K562 (cell line): Measurements from ENCODE around the gene RAP2B. TPM values are rescaled to one million over a fixed set of nuclear protein-coding genes. Genes with fewer than 3 reads are reported as not detected.

Source experiments
- ATAC-seq: fragments of 200-7000 bp; cut with Tn5 transposase; 3 replicates; pipeline ENCODE4 v1.9.1; 2020; ENCODE audit warnings: moderate library complexity
- BruUV-seq: library from RNA; stranded (reverse); fragments of 400-500 nt; replicated peaks from 2 replicates; lab custom pipeline; 2021; lab: Mats Ljungman, UMichigan
- CTCF ChIA-PET: fragments of 300-600 bp; formaldehyde crosslinking; extraction: SDS; loops from one replicate; lab custom pipeline; 2021; ENCODE audit warnings: low intra/inter-chr PET ratio; lab: Yijun Ruan, JAX
- POLR2A ChIA-PET: fragments of 300-600, 350-650 bp; sonication (Branson Sonifier 250); formaldehyde crosslinking; extraction: SDS; loops from one replicate; lab custom pipeline; 2021; ENCODE audit warnings: antibody characterized with exemption, inconsistent platforms; lab: Yijun Ruan, JAX
- DNase-seq, 4 experiments: peaks; one replicate each; pipeline versions ENCODE4 v3.0.0 to v3.0.0-alpha.2; 2011 to 2018; ENCODE audit warnings: low spot score in 3 of 4, mixed read lengths in 3 of 4; ENCODE audit errors: extremely low read depth in 1 of 4
- FAIRE-seq: peaks from 2 replicates; lab custom pipeline; 2011; peaks lifted over from hg19 to GRCh38; lab: Jason Lieb, UNC
- H2AFZ ChIP-seq: 2 replicates; pipeline ENCODE4 v1.6.0; 2011; ENCODE audit warnings: low read depth, low read length, control low read depth, inconsistent platforms
- H3K27ac ChIP-seq: fragments of 200-600 bp; 3 replicates; pipeline ENCODE4 v1.8.0; 2011; ENCODE audit warnings: low read depth, mild to moderate bottlenecking, control low read depth, inconsistent platforms, low read length, moderate library complexity, mixed read lengths; ENCODE audit errors: extremely low read depth
- H3K27me3 ChIP-seq, 2 experiments: fragments of 300-600 bp in 1 of 2; 2 replicates in 1 of 2; 3 replicates in 1 of 2; pipeline versions ENCODE4 v1.6.0 to v1.8.0; 2011; ENCODE audit warnings: inconsistent platforms in 2 of 2, low read length in 2 of 2, mild to moderate bottlenecking in 1 of 2, mixed read lengths in 1 of 2, moderate library complexity in 1 of 2; ENCODE audit not compliant: control insufficient read depth in 2 of 2, insufficient read depth in 2 of 2
- H3K36me3 ChIP-seq: fragments of 300-600 bp; 3 replicates; pipeline ENCODE4 v1.8.0; 2011; ENCODE audit warnings: mild to moderate bottlenecking, low read length, inconsistent platforms; ENCODE audit not compliant: control insufficient read depth, insufficient read depth
- H3K4me1 ChIP-seq, 2 experiments: fragments of 200-600 bp in 1 of 2; replicated peaks in 1 of 2; 2 replicates in 1 of 2; 3 replicates in 1 of 2; pipeline versions ENCODE4 v1.5.1 to v1.8.0; 2011; ENCODE audit warnings: inconsistent platforms in 2 of 2, low read length in 2 of 2, mild to moderate bottlenecking in 1 of 2, mixed read lengths in 1 of 2, moderate library complexity in 1 of 2; ENCODE audit not compliant: control insufficient read depth in 2 of 2, insufficient read depth in 2 of 2
- H3K4me2 ChIP-seq: 2 replicates; pipeline ENCODE4 v1.6.1; 2011; ENCODE audit warnings: low read length, control low read depth, inconsistent platforms, mixed read lengths; ENCODE audit not compliant: insufficient read depth
- H3K4me3 ChIP-seq: fragments of 200-600 bp; sonication (generic), shearing (Covaris generic); 2 replicates; pipeline ENCODE4 v1.5.1; 2016; ENCODE audit warnings: control low read depth, inconsistent platforms
- H3K79me2 ChIP-seq: fragments of 200-600 bp; 3 replicates; pipeline ENCODE4 v1.8.0; 2011; ENCODE audit warnings: low read length, inconsistent platforms; ENCODE audit not compliant: control insufficient read depth, insufficient read depth
- H3K9ac ChIP-seq, 2 experiments: 2 replicates each; pipeline versions ENCODE4 v1.6.0 to v1.6.1; 2011; ENCODE audit warnings: low read depth in 2 of 2, low read length in 2 of 2, control low read depth in 1 of 2, inconsistent platforms in 1 of 2, mild to moderate bottlenecking in 1 of 2, mixed read lengths in 1 of 2; ENCODE audit not compliant: insufficient read depth in 1 of 2
- H3K9me1 ChIP-seq: one replicate; pipeline ENCODE4 v1.6.0; 2011; ENCODE audit warnings: inconsistent platforms, mild to moderate bottlenecking, low read length, moderate library complexity; ENCODE audit not compliant: control insufficient read depth, insufficient read depth
- H3K9me3 ChIP-seq: replicated peaks from 2 replicates; pipeline ENCODE4 v1.5.1; 2011; ENCODE audit warnings: low read depth, low read length, inconsistent platforms; ENCODE audit not compliant: control insufficient read depth, insufficient read depth
- H4K20me1 ChIP-seq: replicated peaks from 2 replicates; pipeline ENCODE4 v1.6.1; 2011; ENCODE audit warnings: low read length, inconsistent platforms, mixed read lengths; ENCODE audit not compliant: control insufficient read depth, insufficient read depth
- CXXC5 ChIP-seq: fragments of 250-450 bp; sonication (Bioruptor Pico); IDR thresholded peaks from 2 replicates; pipeline ENCODE4 v1.8.0; 2022; ENCODE audit warnings: inconsistent platforms, mild to moderate bottlenecking, moderate library complexity
- ETV5 ChIP-seq: sonication (generic); formaldehyde crosslinking; IDR thresholded peaks from 2 replicates; pipeline ENCODE4 v1.4.0; 2020; ENCODE audit warnings: low read depth, mild to moderate bottlenecking, missing genetic modification reagents
- KHSRP ChIP-seq: fragments of 450-650 bp; IDR thresholded peaks from 2 replicates; pipeline ENCODE4 v1.6.1; 2017
- MCM7 ChIP-seq, 2 experiments: fragments of 450-650 bp; IDR thresholded peaks; 2 replicates each; pipeline ENCODE4 v1.6.1; 2016 to 2018
- MYC ChIP-seq, 2 experiments: fragments of 250-450 bp in 1 of 2; sonication (Bioruptor Pico) in 1 of 2; IDR thresholded peaks; 2 replicates each; pipeline versions ENCODE4 v1.5.1 to v1.6.1; 2012 to 2021; ENCODE audit warnings: low read depth in 2 of 2, borderline replicate concordance in 1 of 2, improper control_type of control experiment in 1 of 2, low read length in 1 of 2, mild to moderate bottlenecking in 1 of 2, moderate library complexity in 1 of 2
- NR3C1 ChIP-seq: sonication (generic); formaldehyde crosslinking; IDR thresholded peaks from 2 replicates; pipeline ENCODE4 v1.8.1; 2022; ENCODE audit warnings: missing genetic modification reagents
- POLR2AphosphoS5 ChIP-seq: IDR thresholded peaks from 2 replicates; pipeline ENCODE4 v1.6.1; 2011; ENCODE audit warnings: mild to moderate bottlenecking, low read depth, low read length, moderate library complexity; ENCODE audit not compliant: control insufficient read depth, insufficient read depth
- RBBP5 ChIP-seq: fragments of 200-600 bp; sonication (generic); IDR thresholded peaks from 2 replicates; pipeline ENCODE4 v1.6.1; 2012; ENCODE audit warnings: borderline replicate concordance, mild to moderate bottlenecking, low read length, control low read depth, inconsistent platforms; ENCODE audit not compliant: insufficient read depth, poor library complexity, severe bottlenecking
- SIN3A ChIP-seq, 2 experiments: fragments of 150-350 bp in 1 of 2; IDR thresholded peaks; 2 replicates each; pipeline ENCODE4 v1.6.1; 2011 to 2016; ENCODE audit warnings: borderline replicate concordance in 2 of 2, low read depth in 2 of 2, low read length in 2 of 2, mild to moderate bottlenecking in 2 of 2, moderate library complexity in 2 of 2; ENCODE audit not compliant: control insufficient read depth in 1 of 2
- SMAD4 ChIP-seq: fragments of 250-450 bp; sonication (Bioruptor Pico); conservative IDR thresholded peaks from 2 replicates; pipeline ENCODE4 v1.8.0; 2021; ENCODE audit warnings: inconsistent platforms, mild to moderate bottlenecking, moderate library complexity
- YY1 ChIP-seq, 3 experiments: IDR thresholded peaks; 2 replicates each; pipeline ENCODE4 v1.6.1; 2011; ENCODE audit warnings: low read length in 2 of 3, mild to moderate bottlenecking in 2 of 3, moderate library complexity in 2 of 3, borderline replicate concordance in 1 of 3, control low read depth in 1 of 3, low read depth in 1 of 3; ENCODE audit not compliant: insufficient read depth in 3 of 3, insufficient replicate concordance in 2 of 3, control insufficient read depth in 1 of 3, insufficient read length in 1 of 3; ENCODE audit errors: extremely low read depth in 1 of 3
- ZBTB9 ChIP-seq: fragments of 450-650 bp; formaldehyde crosslinking; IDR thresholded peaks from 2 replicates; pipeline ENCODE4 v1.4.0; 2020; ENCODE audit warnings: mild to moderate bottlenecking, moderate library complexity
- ZNF57 ChIP-seq: fragments of 450-650 bp; formaldehyde crosslinking; IDR thresholded peaks from 2 replicates; pipeline ENCODE4 v1.4.0; 2020; ENCODE audit warnings: mild to moderate bottlenecking, moderate library complexity
- WGBS: fragments of 100-300 bp; shearing (Covaris generic); methylation state at CpG from one replicate; pipeline ENCODE4 v1.1.6; 2016; ENCODE audit warnings: low coverage, mixed read lengths; ENCODE audit not compliant: insufficient coverage; ENCODE audit errors: missing lambda C conversion rate; 5-methylcytosine and 5-hydroxymethylcytosine counted together
- in situ Hi-C: fragments of 300-500 bp; cut with MboI; formaldehyde crosslinking; loops from 4 replicates; pipeline ENCODE4 v1.15.0; 2018; ENCODE audit warnings: inconsistent platforms, mixed read lengths
- intact Hi-C: fragments of 100-400 bp; cut with micrococcal nuclease; formaldehyde crosslinking; loops from 2 replicates; pipeline ENCODE4 v1.14.2; 2022
- polyA plus RNA-seq, 8 experiments: library from polyadenylated mRNA; depleted of rRNA in 4 of 8; stranded (reverse) in 5 of 8; unstranded in 3 of 8; fragments of >200 nt; fragmentation: Nextera tagmentation in 2 of 8; fragmentation: Illumina TruSeq in 1 of 8; extraction: Ambion mirVana in 2 of 8; extraction: Trizol in 1 of 8; gene quantifications; 2 replicates each; pipeline versions ENCODE4 v1.2.1 to v1.2.3, GENCODE V29; 2011 to 2014; ENCODE audit warnings: inconsistent platforms in 1 of 8, missing spikeins in 1 of 8
- total RNA-seq, 7 experiments: library from RNA; depleted of rRNA in 6 of 7; stranded (reverse); fragments of >200 nt in 6 of 7; fragmentation: Illumina TruSeq in 2 of 7; extraction: Trizol in 2 of 7; gene quantifications; 2 replicates each; pipeline versions ENCODE4 v1.2.1 to v1.2.3, GENCODE V29; 2011 to 2021; ENCODE audit warnings: low replicate concordance in 1 of 7
- TF ChIP-seq, protein P1 (sequence below): sonication (generic); formaldehyde crosslinking; IDR thresholded peaks from 2 replicates; pipeline ENCODE4 v1.8.0; 2022; ENCODE audit warnings: mild to moderate bottlenecking, missing genetic modification reagents
- TF ChIP-seq, protein P2 (sequence below): fragments of 450-650 bp; IDR thresholded peaks from 2 replicates; pipeline ENCODE4 v1.6.1; 2018; ENCODE audit not compliant: partially characterized antibody

RAP2B gene
- total and polyA plus RNA-seq, 9 of the 15 experiments (the other 6 are each of a cell fraction or from before 2014, with no cell fraction given): 9.4 to 31.2 (median 15.8) TPM

- Histone ChIP-seq H3K4me3 (no peak overlapping the region), H3K27ac (no peak overlapping the region), H3K79me2 (peaks cover 48% of the 10 kb centered on the region), H3K9ac (no peak overlapping the region), H3K4me1 (peaks cover 9 to 26% of the 10 kb centered on the region in 2 experiments; a peak in 3 of 5 replicates), H3K4me2 (no peak overlapping the region), H3K36me3 (peaks cover 37% of the 10 kb centered on the region), H4K20me1 (no peaks in the 10 kb centered on the region; the same call in 1 of the 2 replicates), H3K9me1 (no peaks in the 10 kb centered on the region), H2AFZ (no peak overlapping the region), H3K27me3 (no peaks in the 10 kb centered on the region), H3K9me3 (no peaks in the 10 kb centered on the region)
- ChIA-PET CTCF (no interaction called here), POLR2A (no interaction called here)
- BruUV-seq: no TSS peak
- intact Hi-C loops (loop anchor here (5.0 to 10.0 kb wide), 4 partner anchors 52 to 895 kb away; no protein-coding TSS in a partner anchor), in situ Hi-C loops (loop anchor here (5.0 kb wide), 1 partner anchor 123 kb away; no protein-coding TSS in a partner anchor)
- no peak for DNase-seq
- ATAC-seq: no peak
- FAIRE-seq: no peak
- WGBS: 76% methylated on average over 2 of the region's 2 CpGs
- no peak for TF ChIP-seq ZNF57
- no peak for TF ChIP-seq RBBP5
- TF ChIP-seq ETV5 (CRISPR knock-in tag): no peak
- no peak for TF ChIP-seq SMAD4 (CRISPR knock-in tag)
- TF ChIP-seq, protein P1, sequence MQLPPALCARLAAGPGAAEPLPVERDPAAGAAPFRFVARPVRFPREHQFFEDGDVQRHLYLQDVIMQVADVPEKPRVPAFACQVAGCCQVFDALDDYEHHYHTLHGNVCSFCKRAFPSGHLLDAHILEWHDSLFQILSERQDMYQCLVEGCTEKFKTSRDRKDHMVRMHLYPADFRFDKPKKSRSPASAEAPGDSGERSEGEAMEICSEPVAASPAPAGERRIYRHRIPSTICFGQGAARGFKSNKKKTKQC (CRISPR knock-in tag): no peak
- TF ChIP-seq MYC (IDR thresholded peaks at IDR 0.05; ENCODE audit: low read depth, low read length): no peak
- TF ChIP-seq MYC (CRISPR knock-in tag; IDR thresholded peaks at IDR 0.05; ENCODE audit: borderline replicate concordance, low read depth): no peak
- TF ChIP-seq KHSRP: no peak
- TF ChIP-seq, protein P2, sequence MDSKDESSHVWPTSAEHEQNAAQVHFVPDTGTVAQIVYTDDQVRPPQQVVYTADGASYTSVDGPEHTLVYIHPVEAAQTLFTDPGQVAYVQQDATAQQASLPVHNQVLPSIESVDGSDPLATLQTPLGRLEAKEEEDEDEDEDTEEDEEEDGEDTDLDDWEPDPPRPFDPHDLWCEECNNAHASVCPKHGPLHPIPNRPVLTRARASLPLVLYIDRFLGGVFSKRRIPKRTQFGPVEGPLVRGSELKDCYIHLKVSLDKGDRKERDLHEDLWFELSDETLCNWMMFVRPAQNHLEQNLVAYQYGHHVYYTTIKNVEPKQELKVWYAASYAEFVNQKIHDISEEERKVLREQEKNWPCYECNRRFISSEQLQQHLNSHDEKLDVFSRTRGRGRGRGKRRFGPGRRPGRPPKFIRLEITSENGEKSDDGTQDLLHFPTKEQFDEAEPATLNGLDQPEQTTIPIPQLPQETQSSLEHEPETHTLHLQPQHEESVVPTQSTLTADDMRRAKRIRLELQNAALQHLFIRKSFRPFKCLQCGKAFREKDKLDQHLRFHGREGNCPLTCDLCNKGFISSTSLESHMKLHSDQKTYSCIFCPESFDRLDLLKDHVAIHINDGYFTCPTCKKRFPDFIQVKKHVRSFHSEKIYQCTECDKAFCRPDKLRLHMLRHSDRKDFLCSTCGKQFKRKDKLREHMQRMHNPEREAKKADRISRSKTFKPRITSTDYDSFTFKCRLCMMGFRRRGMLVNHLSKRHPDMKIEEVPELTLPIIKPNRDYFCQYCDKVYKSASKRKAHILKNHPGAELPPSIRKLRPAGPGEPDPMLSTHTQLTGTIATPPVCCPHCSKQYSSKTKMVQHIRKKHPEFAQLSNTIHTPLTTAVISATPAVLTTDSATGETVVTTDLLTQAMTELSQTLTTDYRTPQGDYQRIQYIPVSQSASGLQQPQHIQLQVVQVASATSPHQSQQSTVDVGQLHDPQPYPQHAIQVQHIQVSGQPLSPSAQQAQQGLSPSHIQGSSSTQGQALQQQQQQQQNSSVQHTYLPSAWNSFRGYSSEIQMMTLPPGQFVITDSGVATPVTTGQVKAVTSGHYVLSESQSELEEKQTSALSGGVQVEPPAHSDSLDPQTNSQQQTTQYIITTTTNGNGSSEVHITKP: no peak
- no peak for TF ChIP-seq ZBTB9 (CRISPR knock-in tag)
- TF ChIP-seq NR3C1 (CRISPR knock-in tag): no peak
- TF ChIP-seq YY1 (IDR thresholded peaks at IDR 0.05; ENCODE audit: borderline replicate concordance in 1 of 3, control insufficient read depth in 1 of 3, extremely low read depth in 1 of 3, insufficient read depth in 3 of 3, insufficient read length in 1 of 3, insufficient replicate concordance in 2 of 3, low read depth in 1 of 3, low read length in 2 of 3): no peak
- no peak for TF ChIP-seq MCM7 (IDR thresholded peaks at IDR 0.05)
- no peak for TF ChIP-seq SIN3A (IDR thresholded peaks at IDR 0.05; ENCODE audit: borderline replicate concordance in 2 of 2, control insufficient read depth in 1 of 2, low read depth in 2 of 2, low read length in 2 of 2)
- TF ChIP-seq POLR2AphosphoS5: 0 out of 2 replicates have a peak, but pooled peaks have one; percentile 2
- TF ChIP-seq CXXC5 (CRISPR knock-in tag): no peak
These were observed 7.9 kb downstream of the RAP2B start for GRCh38 chr3:153169793-153170383.
